Measurements from ENCODE around the gene CALML3. TPM values are rescaled to one million over a fixed set of nuclear protein-coding genes. Genes with fewer than 3 reads are reported as not detected.

CALML3 gene
- total and polyA plus RNA-seq, 2 donors (not counting 3 experiments of a cell fraction or from before 2014, with no cell fraction given): not detected

DNA sequence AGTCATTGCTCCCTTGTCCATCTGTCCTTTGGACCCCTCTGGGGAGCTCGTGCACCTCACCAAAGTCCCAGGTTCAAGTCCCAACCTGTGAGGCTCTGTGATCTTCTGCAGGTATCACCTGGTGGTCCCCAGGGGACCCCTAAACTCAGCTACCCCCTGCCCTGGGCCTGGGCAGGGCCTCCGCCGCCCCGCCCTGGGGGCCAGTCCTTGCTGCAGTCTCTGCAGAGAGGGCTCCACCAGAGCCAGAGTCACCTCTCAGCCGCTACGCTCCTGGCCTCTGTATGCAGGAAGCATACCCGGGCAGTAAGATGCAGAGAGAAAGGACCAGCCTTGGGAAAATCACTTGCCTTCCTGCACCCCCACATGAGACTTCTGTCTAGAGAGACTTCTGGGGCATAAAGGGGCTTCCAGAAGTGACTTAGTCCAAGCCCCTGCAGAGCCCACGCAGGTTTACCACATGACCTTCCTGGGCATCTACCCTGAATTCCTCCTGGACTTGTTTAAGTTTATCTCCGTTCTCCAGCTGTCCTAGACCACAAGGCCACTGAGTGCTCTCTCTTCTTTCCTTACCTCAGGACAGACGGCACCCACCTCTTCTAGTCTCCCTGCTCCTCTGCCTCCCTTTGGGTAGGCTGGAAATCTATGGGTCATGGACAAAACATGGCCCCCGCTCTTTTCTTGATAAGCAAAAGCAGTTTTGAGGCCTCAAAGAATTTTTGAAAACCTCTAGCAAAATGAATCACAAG, 46.6 kb upstream of the CALML3 start:
- DNase-seq (ENCODE audit: low read depth, low spot score) (no peak), FAIRE-seq (no peak)
- ChIA-PET POLR2A (no interaction called here), CTCF (interaction anchor here (1.5 kb wide), 1 partner anchor 145 kb away, joined by 5 read pairs; no protein-coding TSS in a partner anchor)
- dilution Hi-C loops (cut with MboI; ENCODE audit: extremely low pct_ligation_motif_present, low sequenced_read_pairs): no loop called here
- H3K9me3 ChIP-seq (replicated peaks; ENCODE audit: control insufficient read depth, insufficient read depth, low read length): no peaks in the 10 kb centered on the region
- peaks cover 0 to 2% of the 10 kb centered on the region in 2 experiments for H3K27me3 ChIP-seq (ENCODE audit: control insufficient read depth in 2 of 2, insufficient read depth in 2 of 2, low read length in 2 of 2)
- H3K9me1 ChIP-seq (replicated peaks; ENCODE audit: control insufficient read depth, extremely low read depth, insufficient read depth, low read length): no peaks in the 10 kb centered on the region
- H3K4me1 ChIP-seq (ENCODE audit: control insufficient read depth, extremely low read depth, insufficient read depth, low read length): no peaks in the 10 kb centered on the region
- H3K27ac ChIP-seq (ENCODE audit: insufficient read depth, low read depth, low read length): no peak overlapping the region
- BruUV-seq (replicated peaks): no TSS peak
- intact Hi-C loops (cut with micrococcal nuclease): no loop called here
- H4K20me1 ChIP-seq (replicated peaks; ENCODE audit: control insufficient read depth, extremely low read depth, insufficient read depth, low read length): no peaks in the 10 kb centered on the region
- no peak overlapping the region for H2AFZ ChIP-seq (ENCODE audit: low read depth, low read length)
- TF ChIP-seq FOS (IDR thresholded peaks at IDR 0.05; ENCODE audit: borderline replicate concordance, insufficient read depth, low read length) (no peak), POLR2AphosphoS5 (IDR thresholded peaks at IDR 0.05; ENCODE audit: insufficient read depth, low read depth, low read length) (no peak), POLR2A (IDR thresholded peaks at IDR 0.05; ENCODE audit: low read depth, low read length) (no peak), MYC (IDR thresholded peaks at IDR 0.05; ENCODE audit: low read depth, low read length) (no peak), GATA2 (IDR thresholded peaks at IDR 0.05; ENCODE audit: insufficient read depth, insufficient read length, low read depth, low read length) (no peak), MAX (IDR thresholded peaks at IDR 0.05; ENCODE audit: insufficient read depth, insufficient read length) (no peak), JUN (IDR thresholded peaks at IDR 0.05; ENCODE audit: borderline replicate concordance, insufficient read depth, insufficient read length, low read depth) (no peak), EZH2 (IDR thresholded peaks at IDR 0.05; ENCODE audit: borderline replicate concordance, low read depth, low read length, severe bottlenecking) (no peak)
- TF ChIP-seq, protein P1, sequence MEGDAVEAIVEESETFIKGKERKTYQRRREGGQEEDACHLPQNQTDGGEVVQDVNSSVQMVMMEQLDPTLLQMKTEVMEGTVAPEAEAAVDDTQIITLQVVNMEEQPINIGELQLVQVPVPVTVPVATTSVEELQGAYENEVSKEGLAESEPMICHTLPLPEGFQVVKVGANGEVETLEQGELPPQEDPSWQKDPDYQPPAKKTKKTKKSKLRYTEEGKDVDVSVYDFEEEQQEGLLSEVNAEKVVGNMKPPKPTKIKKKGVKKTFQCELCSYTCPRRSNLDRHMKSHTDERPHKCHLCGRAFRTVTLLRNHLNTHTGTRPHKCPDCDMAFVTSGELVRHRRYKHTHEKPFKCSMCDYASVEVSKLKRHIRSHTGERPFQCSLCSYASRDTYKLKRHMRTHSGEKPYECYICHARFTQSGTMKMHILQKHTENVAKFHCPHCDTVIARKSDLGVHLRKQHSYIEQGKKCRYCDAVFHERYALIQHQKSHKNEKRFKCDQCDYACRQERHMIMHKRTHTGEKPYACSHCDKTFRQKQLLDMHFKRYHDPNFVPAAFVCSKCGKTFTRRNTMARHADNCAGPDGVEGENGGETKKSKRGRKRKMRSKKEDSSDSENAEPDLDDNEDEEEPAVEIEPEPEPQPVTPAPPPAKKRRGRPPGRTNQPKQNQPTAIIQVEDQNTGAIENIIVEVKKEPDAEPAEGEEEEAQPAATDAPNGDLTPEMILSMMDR (IDR thresholded peaks at IDR 0.05; ENCODE audit: extremely low read depth in 1 of 2, insufficient read depth in 1 of 2, low read depth in 1 of 2, low read length in 2 of 2): no peak
- no peak overlapping the region for H3K4me3 ChIP-seq (replicated peaks in 1 of 3; ENCODE audit: insufficient read depth in 1 of 3, low read depth in 1 of 3, low read length in 3 of 3)
- H3K36me3 ChIP-seq (ENCODE audit: control insufficient read depth in 2 of 2, extremely low read depth in 1 of 2, insufficient read depth in 2 of 2, low read length in 2 of 2): no peaks in the 10 kb centered on the region
- H3K79me2 ChIP-seq (ENCODE audit: control insufficient read depth, insufficient read depth, low read length): no peaks in the 10 kb centered on the region
- H3K9ac ChIP-seq (replicated peaks; ENCODE audit: extremely low read depth, insufficient read depth, low read length): no peak overlapping the region
- no peak overlapping the region for H3K4me2 ChIP-seq (ENCODE audit: insufficient read depth, low read length)
